Neural cell (in vitro differentiated cells): ENCODE data around the gene RERGL. TPM values are rescaled to one million over a fixed set of nuclear protein-coding genes. Genes with fewer than 3 reads are reported as not detected.
"Not testable (repeated sequence)": the region's sequence is repeated elsewhere in the genome, so short reads cannot be mapped to it uniquely, and the experiment has no call there.

Source experiments
- H2AFZ ChIP-seq: fragments of 200-600, 300-800 bp; sonication (generic), shearing (Covaris generic); 2 replicates; pipeline ENCODE4 v1.6.0; 2014; ENCODE audit warnings: low read depth, mild to moderate bottlenecking, antibody characterized with exemption, low read length, moderate library complexity
- H3F3A ChIP-seq: fragments of 200-600 bp; shearing (Covaris generic); 2 replicates; pipeline ENCODE4 v1.6.1; 2016; ENCODE audit warnings: mild to moderate bottlenecking, moderate library complexity, mixed read lengths, antibody characterized with exemption, low read length; ENCODE audit not compliant: insufficient read depth, poor library complexity, severe bottlenecking
- H3K27ac ChIP-seq: fragments of 200-600, 300-800 bp; sonication (generic), shearing (Covaris generic); 2 replicates; pipeline ENCODE4 v1.5.1; 2014; ENCODE audit warnings: mild to moderate bottlenecking, low read length, moderate library complexity
- H3K27me3 ChIP-seq: fragments of 300-800, 200-600 bp; sonication (generic), shearing (Covaris generic); 2 replicates; pipeline ENCODE4 v1.6.0; 2014; ENCODE audit warnings: mild to moderate bottlenecking, low read depth, low read length, moderate library complexity; ENCODE audit not compliant: insufficient read depth
- H3K36me3 ChIP-seq: fragments of 300-800, 200-600 bp; sonication (generic), shearing (Covaris generic); 2 replicates; pipeline ENCODE4 v1.5.1; 2014; ENCODE audit warnings: mild to moderate bottlenecking, antibody characterized with exemption, low read length, moderate library complexity; ENCODE audit not compliant: insufficient read depth
- H3K4me2 ChIP-seq: fragments of 300-800, 200-600 bp; sonication (generic), shearing (Covaris generic); 2 replicates; pipeline ENCODE4 v1.6.0; 2014; ENCODE audit warnings: mild to moderate bottlenecking, low read length
- H3K4me3 ChIP-seq: fragments of 300-800, 200-600 bp; sonication (generic), shearing (Covaris generic); 2 replicates; pipeline ENCODE4 v1.5.1; 2014; ENCODE audit warnings: mild to moderate bottlenecking, low read length, moderate library complexity
- H3K79me2 ChIP-seq: fragments of 200-600 bp; shearing (Covaris generic); replicated peaks from 2 replicates; pipeline ENCODE4 v1.6.0; 2014; ENCODE audit warnings: mild to moderate bottlenecking, low read length, moderate library complexity; ENCODE audit not compliant: insufficient read depth
- H3K9ac ChIP-seq: fragments of 300-800, 200-600 bp; sonication (generic), shearing (Covaris generic); 2 replicates; pipeline ENCODE4 v1.6.1; 2016; ENCODE audit warnings: mild to moderate bottlenecking, low read length, mixed read lengths
- H3K9me2 ChIP-seq: fragments of 200-600 bp; shearing (Covaris generic); 2 replicates; pipeline ENCODE4 v1.6.1; 2016; ENCODE audit warnings: mild to moderate bottlenecking, low read length, mixed read lengths; ENCODE audit not compliant: insufficient read depth
- H3K9me3 ChIP-seq: fragments of 200-600, 300-800 bp; sonication (generic), shearing (Covaris generic); 2 replicates; pipeline ENCODE4 v1.6.1; 2016; ENCODE audit warnings: mild to moderate bottlenecking, mixed run types, low read length, moderate library complexity, mixed read lengths
- H4K20me1 ChIP-seq: fragments of 200-600 bp; shearing (Covaris generic); 2 replicates; pipeline ENCODE4 v1.6.1; 2016; ENCODE audit warnings: mild to moderate bottlenecking, mixed run types; ENCODE audit not compliant: insufficient read depth
- CTCF ChIP-seq: fragments of 450-650 bp; IDR thresholded peaks from 2 replicates; pipeline ENCODE4 v1.5.1; 2014; ENCODE audit warnings: antibody characterized with exemption, mild to moderate bottlenecking, moderate library complexity; ENCODE audit not compliant: poor library complexity, severe bottlenecking
- EP300 ChIP-seq: fragments of 450-650 bp; conservative IDR thresholded peaks from 2 replicates; pipeline ENCODE4 v1.6.1; 2014; ENCODE audit warnings: antibody characterized with exemption, mild to moderate bottlenecking, moderate library complexity; ENCODE audit not compliant: poor library complexity, severe bottlenecking
- EZH2 ChIP-seq: fragments of 200-600, 300-800 bp; shearing (Covaris generic), sonication (generic); IDR thresholded peaks from 2 replicates; pipeline ENCODE4 v1.6.1; 2014; ENCODE audit warnings: antibody characterized with exemption, low read length, borderline replicate concordance, mild to moderate bottlenecking; ENCODE audit not compliant: insufficient read depth, poor library complexity, severe bottlenecking
- MXI1 ChIP-seq: fragments of 450-650 bp; conservative IDR thresholded peaks from 2 replicates; pipeline ENCODE4 v1.6.1; 2014; ENCODE audit warnings: antibody characterized with exemption, mild to moderate bottlenecking; ENCODE audit not compliant: poor library complexity, severe bottlenecking
- POLR2AphosphoS5 ChIP-seq: IDR thresholded peaks from 2 replicates; pipeline ENCODE4 v1.6.1; 2012
- RAD21 ChIP-seq: fragments of 450-650 bp; conservative IDR thresholded peaks from 2 replicates; pipeline ENCODE4 v1.6.1; 2014; ENCODE audit warnings: antibody characterized with exemption, mild to moderate bottlenecking, moderate library complexity
- SMC3 ChIP-seq: fragments of 450-650 bp; conservative IDR thresholded peaks from 2 replicates; pipeline ENCODE4 v1.6.1; 2014; ENCODE audit warnings: antibody characterized with exemption, mild to moderate bottlenecking, moderate library complexity; ENCODE audit not compliant: poor library complexity
- TAF1 ChIP-seq: IDR thresholded peaks from 2 replicates; pipeline ENCODE4 v1.6.1; 2012; ENCODE audit warnings: low read depth
- polyA plus RNA-seq: library from polyadenylated mRNA; depleted of rRNA; stranded (reverse); fragments of >200 nt; gene quantifications from 2 replicates; pipeline ENCODE4 v1.2.3, GENCODE V29; 2014
- TF ChIP-seq, protein P1 (sequence below): IDR thresholded peaks from 2 replicates; pipeline ENCODE4 v1.6.1; 2012; ENCODE audit warnings: borderline replicate concordance

RERGL gene
- polyA plus RNA-seq, 1 donor from 2014 or later = not detected

DNA sequence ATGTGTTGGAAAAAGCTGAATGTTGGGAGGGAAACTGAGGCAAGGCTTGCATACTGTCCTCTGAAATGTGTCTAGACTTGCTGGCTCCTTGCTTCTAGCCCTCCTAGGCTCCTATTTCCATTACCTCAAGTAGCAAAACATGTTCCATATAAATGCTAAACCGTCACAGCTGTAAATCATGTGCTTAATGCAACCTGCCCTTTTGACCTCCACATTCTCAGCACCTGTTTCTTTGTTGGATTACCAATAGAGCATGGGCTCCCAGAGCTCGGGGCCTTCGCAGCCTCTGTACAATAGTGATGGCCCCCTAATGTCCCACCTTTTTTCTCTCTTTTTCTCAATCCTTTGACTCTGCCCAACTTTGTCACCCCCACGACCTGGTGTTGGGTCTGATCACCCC, 23.3 kb downstream of the RERGL start:
- no peaks in the 10 kb centered on the region for H3F3A ChIP-seq
- H3K4me2 ChIP-seq = no peak overlapping the region
- no peaks in the 10 kb centered on the region for H3K27me3 ChIP-seq
- no peaks in the 10 kb centered on the region for H3K79me2 ChIP-seq
- TF ChIP-seq EZH2 = no peak
- no peak for TF ChIP-seq MXI1
- TF ChIP-seq EP300 = no peak
- TF ChIP-seq, protein P1, sequence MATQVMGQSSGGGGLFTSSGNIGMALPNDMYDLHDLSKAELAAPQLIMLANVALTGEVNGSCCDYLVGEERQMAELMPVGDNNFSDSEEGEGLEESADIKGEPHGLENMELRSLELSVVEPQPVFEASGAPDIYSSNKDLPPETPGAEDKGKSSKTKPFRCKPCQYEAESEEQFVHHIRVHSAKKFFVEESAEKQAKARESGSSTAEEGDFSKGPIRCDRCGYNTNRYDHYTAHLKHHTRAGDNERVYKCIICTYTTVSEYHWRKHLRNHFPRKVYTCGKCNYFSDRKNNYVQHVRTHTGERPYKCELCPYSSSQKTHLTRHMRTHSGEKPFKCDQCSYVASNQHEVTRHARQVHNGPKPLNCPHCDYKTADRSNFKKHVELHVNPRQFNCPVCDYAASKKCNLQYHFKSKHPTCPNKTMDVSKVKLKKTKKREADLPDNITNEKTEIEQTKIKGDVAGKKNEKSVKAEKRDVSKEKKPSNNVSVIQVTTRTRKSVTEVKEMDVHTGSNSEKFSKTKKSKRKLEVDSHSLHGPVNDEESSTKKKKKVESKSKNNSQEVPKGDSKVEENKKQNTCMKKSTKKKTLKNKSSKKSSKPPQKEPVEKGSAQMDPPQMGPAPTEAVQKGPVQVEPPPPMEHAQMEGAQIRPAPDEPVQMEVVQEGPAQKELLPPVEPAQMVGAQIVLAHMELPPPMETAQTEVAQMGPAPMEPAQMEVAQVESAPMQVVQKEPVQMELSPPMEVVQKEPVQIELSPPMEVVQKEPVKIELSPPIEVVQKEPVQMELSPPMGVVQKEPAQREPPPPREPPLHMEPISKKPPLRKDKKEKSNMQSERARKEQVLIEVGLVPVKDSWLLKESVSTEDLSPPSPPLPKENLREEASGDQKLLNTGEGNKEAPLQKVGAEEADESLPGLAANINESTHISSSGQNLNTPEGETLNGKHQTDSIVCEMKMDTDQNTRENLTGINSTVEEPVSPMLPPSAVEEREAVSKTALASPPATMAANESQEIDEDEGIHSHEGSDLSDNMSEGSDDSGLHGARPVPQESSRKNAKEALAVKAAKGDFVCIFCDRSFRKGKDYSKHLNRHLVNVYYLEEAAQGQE = no peak
- no peak for TF ChIP-seq TAF1
- TF ChIP-seq POLR2AphosphoS5 = no peak
- no peak for TF ChIP-seq RAD21
- no peak for TF ChIP-seq CTCF
- TF ChIP-seq SMC3 = no peak
- no peak overlapping the region for H2AFZ ChIP-seq
- H3K9ac ChIP-seq = no peak overlapping the region
- no peaks in the 10 kb centered on the region for H3K9me3 ChIP-seq
- no peaks in the 10 kb centered on the region for H3K9me2 ChIP-seq
- no peak overlapping the region for H3K4me3 ChIP-seq
- no peaks in the 10 kb centered on the region for H3K36me3 ChIP-seq
- no peaks in the 10 kb centered on the region for H4K20me1 ChIP-seq
- H3K27ac ChIP-seq = no peak overlapping the region

DNA sequence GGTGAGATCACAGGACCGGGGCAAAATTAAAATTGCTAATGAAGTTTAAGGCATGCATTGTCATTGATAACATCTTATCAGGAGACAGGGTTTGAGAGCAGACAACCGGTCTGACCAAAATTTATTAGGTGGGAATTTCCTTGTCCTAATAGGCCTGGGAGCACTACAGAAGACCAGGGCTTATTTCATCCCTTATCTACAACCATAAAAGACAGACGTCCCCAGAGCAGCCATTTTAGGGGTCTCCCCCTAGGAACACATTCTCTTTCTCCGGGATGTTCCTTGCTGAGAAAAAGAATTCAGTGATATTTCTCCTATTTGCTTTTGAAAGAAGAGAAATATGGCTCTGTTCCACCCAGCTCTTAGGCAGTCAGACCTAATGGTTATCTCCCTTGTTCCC, 27.1 kb downstream of the RERGL start:
- not testable (repeated sequence) for H3K9me3 ChIP-seq, H2AFZ ChIP-seq, H3K9ac ChIP-seq, H3K4me3 ChIP-seq, H3K4me2 ChIP-seq, H4K20me1 ChIP-seq, H3K9me2 ChIP-seq, H3F3A ChIP-seq, H3K27ac ChIP-seq, H3K27me3 ChIP-seq, H3K79me2 ChIP-seq, H3K36me3 ChIP-seq

DNA sequence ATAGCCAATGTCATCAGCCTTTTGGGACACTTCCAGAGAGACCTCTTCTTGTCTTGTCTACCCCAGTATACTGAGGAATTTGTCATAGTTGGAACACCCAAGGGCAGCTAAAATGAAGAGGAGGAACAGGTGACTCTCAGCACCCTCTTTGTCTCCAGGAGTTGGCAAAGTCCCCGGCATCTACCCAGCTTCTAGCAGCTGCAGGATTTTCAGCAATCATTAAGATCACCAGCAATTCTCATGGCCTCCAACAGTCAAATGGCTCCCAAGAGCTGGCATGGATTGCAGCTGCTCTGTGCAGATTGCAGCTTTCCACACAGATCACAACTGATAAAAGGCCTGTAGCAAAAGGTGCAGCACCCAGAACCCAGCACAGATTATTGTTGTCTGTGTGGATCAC, 32.9 kb downstream of the RERGL start:
- TF ChIP-seq RAD21 (no peak), SMC3 (no peak), EP300 (no peak), MXI1 (no peak), CTCF (no peak), TAF1 (no peak), POLR2AphosphoS5 (no peak), EZH2 (no peak)
- TF ChIP-seq, protein P1 = no peak
- H2AFZ ChIP-seq = no peak overlapping the region
- H3K79me2 ChIP-seq = no peaks in the 10 kb centered on the region
- no peak overlapping the region for H3K9ac ChIP-seq
- H3K36me3 ChIP-seq = no peaks in the 10 kb centered on the region
- H3F3A ChIP-seq = no peaks in the 10 kb centered on the region
- H3K4me3 ChIP-seq = no peak overlapping the region
- no peaks in the 10 kb centered on the region for H3K27me3 ChIP-seq
- H3K4me2 ChIP-seq = no peak overlapping the region
- H3K9me2 ChIP-seq = no peaks in the 10 kb centered on the region
- no peaks in the 10 kb centered on the region for H3K9me3 ChIP-seq
- no peaks in the 10 kb centered on the region for H4K20me1 ChIP-seq
- no peak overlapping the region for H3K27ac ChIP-seq
